ENCODE results near the gene NCCRP1.

DNA sequence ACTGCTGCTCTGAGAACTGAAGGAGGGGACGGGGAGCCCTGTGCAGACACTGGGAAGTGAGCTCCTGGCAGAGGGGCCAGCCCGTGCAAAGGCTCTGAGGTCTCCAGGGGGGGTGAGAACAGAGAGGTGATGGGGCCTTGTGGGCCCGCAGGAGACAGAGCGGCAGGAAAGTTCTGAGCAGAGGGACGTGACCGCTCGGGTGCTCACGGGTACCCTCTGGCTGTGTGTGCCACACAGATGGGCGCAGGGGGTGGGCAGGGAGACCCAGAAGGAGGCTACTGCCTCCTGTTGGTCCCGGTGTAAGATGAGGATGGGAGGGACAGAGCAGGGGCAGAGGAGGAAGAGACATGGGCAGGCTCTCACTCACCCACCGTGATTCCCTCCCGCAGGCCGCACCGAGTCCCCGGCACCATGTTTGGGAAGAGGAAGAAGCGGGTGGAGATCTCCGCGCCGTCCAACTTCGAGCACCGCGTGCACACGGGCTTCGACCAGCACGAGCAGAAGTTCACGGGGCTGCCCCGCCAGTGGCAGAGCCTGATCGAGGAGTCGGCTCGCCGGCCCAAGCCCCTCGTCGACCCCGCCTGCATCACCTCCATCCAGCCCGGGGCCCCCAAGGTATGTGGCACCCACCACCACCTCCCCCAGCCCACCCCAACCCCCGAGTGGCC lies 27.5 kb upstream of the NCCRP1 start:
- TF ChIP-seq CTCF (IDR thresholded peaks at IDR 0.05) (no peak), POLR2A (IDR thresholded peaks at IDR 0.05) (no peak)
